Liver (tissue), 3 donors: ENCODE data around the gene RALGDS.

Source experiments
- EGR1 ChIP-seq, 2 donors: IDR thresholded peaks; 2 replicates each; pipeline ENCODE4 v1.6.1; 2016 to 2018; ENCODE audit warnings: antibody characterized with exemption in 2 of 2, low read depth in 2 of 2
- JUND ChIP-seq, 2 donors: IDR thresholded peaks; 2 replicates each; pipeline ENCODE4 v1.6.1; 2016; ENCODE audit warnings: antibody characterized with exemption in 2 of 2
- RAD21 ChIP-seq, 2 donors: IDR thresholded peaks; 2 replicates each; pipeline ENCODE4 v1.6.1; 2016; ENCODE audit warnings: antibody characterized with exemption in 2 of 2, mild to moderate bottlenecking in 2 of 2
- TF ChIP-seq, protein P1 (sequence below): IDR thresholded peaks from 2 replicates; pipeline ENCODE4 v1.6.1; 2016; ENCODE audit warnings: antibody characterized with exemption
- TF ChIP-seq, protein P2 (sequence below): IDR thresholded peaks from 2 replicates; pipeline ENCODE4 v1.6.1; 2016; ENCODE audit warnings: antibody characterized with exemption
- TF ChIP-seq, protein P3 (sequence below): fragments of 150-350 bp; IDR thresholded peaks from 2 replicates; pipeline ENCODE4 v1.5.1; 2017; ENCODE audit warnings: improper control_type of control experiment, low read depth, low read length; ENCODE audit not compliant: missing input control
- donor health status: healthy.
- donor health status: healthy.

DNA sequence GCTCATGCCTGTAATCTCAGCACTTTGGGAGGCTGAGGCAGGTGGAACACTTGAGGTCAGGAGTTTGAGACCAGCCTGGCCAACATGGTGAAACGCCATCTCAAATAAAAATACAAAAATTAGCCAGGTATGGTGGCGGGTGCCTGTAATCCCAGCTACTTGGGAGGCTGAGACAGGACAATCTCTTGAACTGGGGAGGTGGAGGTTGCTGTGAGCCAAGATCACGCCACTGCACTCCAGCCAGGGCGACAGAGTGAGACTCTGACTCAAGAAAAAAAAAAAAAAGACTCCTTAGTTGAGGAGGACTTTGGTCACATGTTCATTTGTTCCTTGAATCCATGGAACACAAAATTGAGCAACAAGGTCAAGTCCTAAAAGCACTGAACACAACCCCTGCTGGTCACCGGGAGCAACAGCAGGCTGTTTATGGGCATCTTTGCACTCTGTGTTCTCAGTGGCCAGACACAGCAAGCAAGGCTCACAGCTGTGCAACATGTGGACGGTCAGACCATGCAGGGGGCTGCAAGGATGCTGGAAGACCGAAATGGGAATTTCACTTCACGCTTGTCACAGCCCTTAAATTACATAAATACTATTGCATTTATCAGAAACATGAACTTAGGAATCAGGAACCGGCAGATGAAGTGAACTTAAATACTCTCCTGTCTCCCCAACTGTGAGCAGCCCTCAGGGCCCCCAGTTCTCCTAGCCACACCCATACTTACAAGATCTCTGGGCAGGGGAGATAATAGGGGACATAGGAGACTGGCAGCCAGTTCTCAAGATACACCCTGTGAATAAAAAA, 39.9 kb upstream of the RALGDS start:
- TF ChIP-seq, protein P1, sequence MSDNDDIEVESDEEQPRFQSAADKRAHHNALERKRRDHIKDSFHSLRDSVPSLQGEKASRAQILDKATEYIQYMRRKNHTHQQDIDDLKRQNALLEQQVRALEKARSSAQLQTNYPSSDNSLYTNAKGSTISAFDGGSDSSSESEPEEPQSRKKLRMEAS = no peak
- TF ChIP-seq, protein P2, sequence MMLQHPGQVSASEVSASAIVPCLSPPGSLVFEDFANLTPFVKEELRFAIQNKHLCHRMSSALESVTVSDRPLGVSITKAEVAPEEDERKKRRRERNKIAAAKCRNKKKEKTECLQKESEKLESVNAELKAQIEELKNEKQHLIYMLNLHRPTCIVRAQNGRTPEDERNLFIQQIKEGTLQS = no peak
- TF ChIP-seq, protein P3, sequence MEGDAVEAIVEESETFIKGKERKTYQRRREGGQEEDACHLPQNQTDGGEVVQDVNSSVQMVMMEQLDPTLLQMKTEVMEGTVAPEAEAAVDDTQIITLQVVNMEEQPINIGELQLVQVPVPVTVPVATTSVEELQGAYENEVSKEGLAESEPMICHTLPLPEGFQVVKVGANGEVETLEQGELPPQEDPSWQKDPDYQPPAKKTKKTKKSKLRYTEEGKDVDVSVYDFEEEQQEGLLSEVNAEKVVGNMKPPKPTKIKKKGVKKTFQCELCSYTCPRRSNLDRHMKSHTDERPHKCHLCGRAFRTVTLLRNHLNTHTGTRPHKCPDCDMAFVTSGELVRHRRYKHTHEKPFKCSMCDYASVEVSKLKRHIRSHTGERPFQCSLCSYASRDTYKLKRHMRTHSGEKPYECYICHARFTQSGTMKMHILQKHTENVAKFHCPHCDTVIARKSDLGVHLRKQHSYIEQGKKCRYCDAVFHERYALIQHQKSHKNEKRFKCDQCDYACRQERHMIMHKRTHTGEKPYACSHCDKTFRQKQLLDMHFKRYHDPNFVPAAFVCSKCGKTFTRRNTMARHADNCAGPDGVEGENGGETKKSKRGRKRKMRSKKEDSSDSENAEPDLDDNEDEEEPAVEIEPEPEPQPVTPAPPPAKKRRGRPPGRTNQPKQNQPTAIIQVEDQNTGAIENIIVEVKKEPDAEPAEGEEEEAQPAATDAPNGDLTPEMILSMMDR = peak; percentile 80
- no peak for TF ChIP-seq EGR1 (IDR thresholded peaks at IDR 0.05; ENCODE audit: low read depth in 2 of 2)
- peak in 1 of 2 donors; percentile 73 for TF ChIP-seq RAD21 (IDR thresholded peaks at IDR 0.05)
- no peak for TF ChIP-seq JUND (IDR thresholded peaks at IDR 0.05)
